K562 (cell line): ENCODE results near the gene PAN2. TPM values are rescaled to one million over a fixed set of nuclear protein-coding genes. Genes with fewer than 3 reads are reported as not detected.

Source experiments
- CHCHD3 ChIP-seq: fragments of 250-450 bp; sonication (Bioruptor Pico); IDR thresholded peaks from 2 replicates; pipeline ENCODE4 v2.1.2; 2022; ENCODE audit warnings: mild to moderate bottlenecking
- EGR1 ChIP-seq: fragments of 450-650 bp; conservative IDR thresholded peaks from 2 replicates; pipeline ENCODE4 v1.6.1; 2017; ENCODE audit warnings: mild to moderate bottlenecking
- ELF1 ChIP-seq: fragments of 200-800 bp; sonication (Bioruptor generic); IDR thresholded peaks from 2 replicates; pipeline ENCODE4 v1.6.1; 2016; ENCODE audit warnings: missing genetic modification characterization, missing compliant biosample characterization
- FOSL1 ChIP-seq: fragments of 200-800 bp; sonication (Bioruptor generic); conservative IDR thresholded peaks from 2 replicates; pipeline ENCODE4 v1.6.1; 2016; ENCODE audit warnings: missing genetic modification characterization, missing compliant biosample characterization
- HEY1 ChIP-seq: fragments of 250-450 bp; sonication (Bioruptor Pico); IDR thresholded peaks from 2 replicates; pipeline ENCODE4 v1.5.0; 2020; ENCODE audit warnings: mild to moderate bottlenecking, moderate library complexity, borderline replicate concordance
- KDM2B ChIP-seq: fragments of 250-450 bp; sonication (Bioruptor Pico); IDR thresholded peaks from 2 replicates; pipeline ENCODE4 v1.8.0; 2021; ENCODE audit warnings: mild to moderate bottlenecking, moderate library complexity
- MCM2 ChIP-seq: fragments of 450-650 bp; IDR thresholded peaks from 2 replicates; pipeline ENCODE4 v1.6.1; 2017; ENCODE audit warnings: low read depth, mild to moderate bottlenecking
- NBN ChIP-seq: fragments of 450-650 bp; IDR thresholded peaks from 2 replicates; pipeline ENCODE4 v1.6.1; 2016; ENCODE audit warnings: low read depth, mild to moderate bottlenecking
- NUFIP1 ChIP-seq: fragments of 450-650 bp; IDR thresholded peaks from 2 replicates; pipeline ENCODE4 v1.6.1; 2018; ENCODE audit not compliant: partially characterized antibody
- RAD51 ChIP-seq: fragments of 450-650 bp; IDR thresholded peaks from 2 replicates; pipeline ENCODE4 v1.7.1; 2016; ENCODE audit warnings: low read depth, mild to moderate bottlenecking, borderline replicate concordance
- RFX7 ChIP-seq: fragments of 250-450 bp; sonication (Bioruptor Pico); IDR thresholded peaks from 2 replicates; pipeline ENCODE4 v1.5.1; 2021; ENCODE audit warnings: mild to moderate bottlenecking
- ZNF134 ChIP-seq: fragments of 250-450 bp; sonication (Bioruptor Pico); conservative IDR thresholded peaks from 2 replicates; pipeline ENCODE4 v1.4.0; 2020
- ZNF347 ChIP-seq: fragments of 450-650 bp; formaldehyde crosslinking; IDR thresholded peaks from 2 replicates; pipeline ENCODE4 v1.4.0; 2020; ENCODE audit warnings: low read depth, mild to moderate bottlenecking, moderate library complexity
- polyA plus RNA-seq, 8 experiments: library from polyadenylated mRNA; depleted of rRNA in 4 of 8; stranded (reverse) in 5 of 8; unstranded in 3 of 8; fragments of >200 nt; fragmentation: Nextera tagmentation in 2 of 8; fragmentation: Illumina TruSeq in 1 of 8; extraction: Ambion mirVana in 2 of 8; extraction: Trizol in 1 of 8; gene quantifications; 2 replicates each; pipeline versions ENCODE4 v1.2.1 to v1.2.3, GENCODE V29; 2011 to 2014; ENCODE audit warnings: inconsistent platforms in 1 of 8, missing spikeins in 1 of 8
- total RNA-seq, 7 experiments: library from RNA; depleted of rRNA in 6 of 7; stranded (reverse); fragments of >200 nt in 6 of 7; fragmentation: Illumina TruSeq in 2 of 7; extraction: Trizol in 2 of 7; gene quantifications; 2 replicates each; pipeline versions ENCODE4 v1.2.1 to v1.2.3, GENCODE V29; 2011 to 2021; ENCODE audit warnings: low replicate concordance in 1 of 7
- TF ChIP-seq, protein P1 (sequence below): fragments of 200-600 bp; sonication (generic); IDR thresholded peaks from one replicate; pipeline ENCODE4 v1.6.1; 2012; ENCODE audit warnings: mild to moderate bottlenecking, low read depth, low read length, inconsistent platforms
- TF ChIP-seq, protein P2 (sequence below): sonication (generic); formaldehyde crosslinking; IDR thresholded peaks from 2 replicates; pipeline ENCODE4 v1.8.0; 2022; ENCODE audit warnings: missing genetic modification reagents, mild to moderate bottlenecking, borderline replicate concordance

Gene PAN2
- total and polyA plus RNA-seq, 9 of the 15 experiments (the other 6 are each of a cell fraction or from before 2014, with no cell fraction given): 15.0 to 66.1 (median 25.9) TPM

- TF ChIP-seq, protein P1, sequence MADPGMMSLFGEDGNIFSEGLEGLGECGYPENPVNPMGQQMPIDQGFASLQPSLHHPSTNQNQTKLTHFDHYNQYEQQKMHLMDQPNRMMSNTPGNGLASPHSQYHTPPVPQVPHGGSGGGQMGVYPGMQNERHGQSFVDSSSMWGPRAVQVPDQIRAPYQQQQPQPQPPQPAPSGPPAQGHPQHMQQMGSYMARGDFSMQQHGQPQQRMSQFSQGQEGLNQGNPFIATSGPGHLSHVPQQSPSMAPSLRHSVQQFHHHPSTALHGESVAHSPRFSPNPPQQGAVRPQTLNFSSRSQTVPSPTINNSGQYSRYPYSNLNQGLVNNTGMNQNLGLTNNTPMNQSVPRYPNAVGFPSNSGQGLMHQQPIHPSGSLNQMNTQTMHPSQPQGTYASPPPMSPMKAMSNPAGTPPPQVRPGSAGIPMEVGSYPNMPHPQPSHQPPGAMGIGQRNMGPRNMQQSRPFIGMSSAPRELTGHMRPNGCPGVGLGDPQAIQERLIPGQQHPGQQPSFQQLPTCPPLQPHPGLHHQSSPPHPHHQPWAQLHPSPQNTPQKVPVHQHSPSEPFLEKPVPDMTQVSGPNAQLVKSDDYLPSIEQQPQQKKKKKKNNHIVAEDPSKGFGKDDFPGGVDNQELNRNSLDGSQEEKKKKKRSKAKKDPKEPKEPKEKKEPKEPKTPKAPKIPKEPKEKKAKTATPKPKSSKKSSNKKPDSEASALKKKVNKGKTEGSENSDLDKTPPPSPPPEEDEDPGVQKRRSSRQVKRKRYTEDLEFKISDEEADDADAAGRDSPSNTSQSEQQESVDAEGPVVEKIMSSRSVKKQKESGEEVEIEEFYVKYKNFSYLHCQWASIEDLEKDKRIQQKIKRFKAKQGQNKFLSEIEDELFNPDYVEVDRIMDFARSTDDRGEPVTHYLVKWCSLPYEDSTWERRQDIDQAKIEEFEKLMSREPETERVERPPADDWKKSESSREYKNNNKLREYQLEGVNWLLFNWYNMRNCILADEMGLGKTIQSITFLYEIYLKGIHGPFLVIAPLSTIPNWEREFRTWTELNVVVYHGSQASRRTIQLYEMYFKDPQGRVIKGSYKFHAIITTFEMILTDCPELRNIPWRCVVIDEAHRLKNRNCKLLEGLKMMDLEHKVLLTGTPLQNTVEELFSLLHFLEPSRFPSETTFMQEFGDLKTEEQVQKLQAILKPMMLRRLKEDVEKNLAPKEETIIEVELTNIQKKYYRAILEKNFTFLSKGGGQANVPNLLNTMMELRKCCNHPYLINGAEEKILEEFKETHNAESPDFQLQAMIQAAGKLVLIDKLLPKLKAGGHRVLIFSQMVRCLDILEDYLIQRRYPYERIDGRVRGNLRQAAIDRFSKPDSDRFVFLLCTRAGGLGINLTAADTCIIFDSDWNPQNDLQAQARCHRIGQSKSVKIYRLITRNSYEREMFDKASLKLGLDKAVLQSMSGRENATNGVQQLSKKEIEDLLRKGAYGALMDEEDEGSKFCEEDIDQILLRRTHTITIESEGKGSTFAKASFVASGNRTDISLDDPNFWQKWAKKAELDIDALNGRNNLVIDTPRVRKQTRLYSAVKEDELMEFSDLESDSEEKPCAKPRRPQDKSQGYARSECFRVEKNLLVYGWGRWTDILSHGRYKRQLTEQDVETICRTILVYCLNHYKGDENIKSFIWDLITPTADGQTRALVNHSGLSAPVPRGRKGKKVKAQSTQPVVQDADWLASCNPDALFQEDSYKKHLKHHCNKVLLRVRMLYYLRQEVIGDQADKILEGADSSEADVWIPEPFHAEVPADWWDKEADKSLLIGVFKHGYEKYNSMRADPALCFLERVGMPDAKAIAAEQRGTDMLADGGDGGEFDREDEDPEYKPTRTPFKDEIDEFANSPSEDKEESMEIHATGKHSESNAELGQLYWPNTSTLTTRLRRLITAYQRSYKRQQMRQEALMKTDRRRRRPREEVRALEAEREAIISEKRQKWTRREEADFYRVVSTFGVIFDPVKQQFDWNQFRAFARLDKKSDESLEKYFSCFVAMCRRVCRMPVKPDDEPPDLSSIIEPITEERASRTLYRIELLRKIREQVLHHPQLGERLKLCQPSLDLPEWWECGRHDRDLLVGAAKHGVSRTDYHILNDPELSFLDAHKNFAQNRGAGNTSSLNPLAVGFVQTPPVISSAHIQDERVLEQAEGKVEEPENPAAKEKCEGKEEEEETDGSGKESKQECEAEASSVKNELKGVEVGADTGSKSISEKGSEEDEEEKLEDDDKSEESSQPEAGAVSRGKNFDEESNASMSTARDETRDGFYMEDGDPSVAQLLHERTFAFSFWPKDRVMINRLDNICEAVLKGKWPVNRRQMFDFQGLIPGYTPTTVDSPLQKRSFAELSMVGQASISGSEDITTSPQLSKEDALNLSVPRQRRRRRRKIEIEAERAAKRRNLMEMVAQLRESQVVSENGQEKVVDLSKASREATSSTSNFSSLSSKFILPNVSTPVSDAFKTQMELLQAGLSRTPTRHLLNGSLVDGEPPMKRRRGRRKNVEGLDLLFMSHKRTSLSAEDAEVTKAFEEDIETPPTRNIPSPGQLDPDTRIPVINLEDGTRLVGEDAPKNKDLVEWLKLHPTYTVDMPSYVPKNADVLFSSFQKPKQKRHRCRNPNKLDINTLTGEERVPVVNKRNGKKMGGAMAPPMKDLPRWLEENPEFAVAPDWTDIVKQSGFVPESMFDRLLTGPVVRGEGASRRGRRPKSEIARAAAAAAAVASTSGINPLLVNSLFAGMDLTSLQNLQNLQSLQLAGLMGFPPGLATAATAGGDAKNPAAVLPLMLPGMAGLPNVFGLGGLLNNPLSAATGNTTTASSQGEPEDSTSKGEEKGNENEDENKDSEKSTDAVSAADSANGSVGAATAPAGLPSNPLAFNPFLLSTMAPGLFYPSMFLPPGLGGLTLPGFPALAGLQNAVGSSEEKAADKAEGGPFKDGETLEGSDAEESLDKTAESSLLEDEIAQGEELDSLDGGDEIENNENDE: no peak
- TF ChIP-seq ZNF347 (CRISPR knock-in tag) (no peak), MCM2 (no peak), KDM2B (no peak), HEY1 (CRISPR knock-in tag) (0 out of 2 replicates have a peak, but pooled peaks have one; percentile 55), EGR1 (no peak; the same call in 1 of the 2 replicates), NUFIP1 (peak; percentile 16), ZNF134 (CRISPR knock-in tag) (peak; percentile 63; the same call in 1 of the 2 replicates), RFX7 (no peak), RAD51 (no peak), CHCHD3 (no peak; the same call in 1 of the 2 replicates), NBN (peak; percentile 86), ELF1 (tag) (peak; percentile 43; the same call in 1 of the 2 replicates), FOSL1 (tag) (peak; percentile 61)
- TF ChIP-seq, protein P2, sequence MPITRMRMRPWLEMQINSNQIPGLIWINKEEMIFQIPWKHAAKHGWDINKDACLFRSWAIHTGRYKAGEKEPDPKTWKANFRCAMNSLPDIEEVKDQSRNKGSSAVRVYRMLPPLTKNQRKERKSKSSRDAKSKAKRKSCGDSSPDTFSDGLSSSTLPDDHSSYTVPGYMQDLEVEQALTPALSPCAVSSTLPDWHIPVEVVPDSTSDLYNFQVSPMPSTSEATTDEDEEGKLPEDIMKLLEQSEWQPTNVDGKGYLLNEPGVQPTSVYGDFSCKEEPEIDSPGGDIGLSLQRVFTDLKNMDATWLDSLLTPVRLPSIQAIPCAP (CRISPR knock-in tag): no peak
These were observed at the start of gene PAN2 (continued) for GRCh38 chr12:56333679-56334489.
